Dermis blood vessel endothelial cell (primary cell): ENCODE measurements around the gene KASH5. TPM values are rescaled to one million over a fixed set of nuclear protein-coding genes. Genes with fewer than 3 reads are reported as not detected.
"Not testable (repeated sequence)": the region's sequence is repeated elsewhere in the genome, so short reads cannot be mapped to it uniquely, and the experiment has no call there.

Experiments used
- DNase-seq: peaks from one replicate; pipeline ENCODE4 v3.0.0; 2010
- total RNA-seq: library from RNA; depleted of rRNA; stranded (reverse); fragments of >200 nt; gene quantifications from 2 replicates; pipeline ENCODE4 v1.2.3, GENCODE V29; 2014

Gene KASH5
- total RNA-seq, 1 donor from 2014 or later, result not detected

DNA sequence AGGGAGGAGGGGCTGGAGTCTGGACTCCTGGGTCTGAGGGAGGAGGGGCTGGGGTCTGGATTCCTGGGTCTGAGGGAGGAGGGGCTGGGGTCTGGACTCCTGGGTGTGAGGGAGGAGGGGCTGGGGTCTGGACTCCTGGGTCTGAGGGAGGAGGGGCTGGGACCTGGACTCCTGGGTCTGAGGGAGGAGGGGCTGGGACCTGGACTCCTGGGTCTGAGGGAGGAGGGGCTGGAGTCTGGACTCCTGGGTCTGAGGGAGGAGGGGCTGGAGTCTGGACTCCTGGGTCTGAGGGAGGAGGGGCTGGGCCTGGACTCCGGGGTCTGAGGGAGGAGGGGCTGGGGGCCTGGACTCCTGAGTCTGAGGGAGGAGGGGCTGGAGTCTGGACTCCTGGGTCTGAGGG lies 73.1 kb downstream of the KASH5 start:
- not testable (repeated sequence) for DNase-seq

DNA sequence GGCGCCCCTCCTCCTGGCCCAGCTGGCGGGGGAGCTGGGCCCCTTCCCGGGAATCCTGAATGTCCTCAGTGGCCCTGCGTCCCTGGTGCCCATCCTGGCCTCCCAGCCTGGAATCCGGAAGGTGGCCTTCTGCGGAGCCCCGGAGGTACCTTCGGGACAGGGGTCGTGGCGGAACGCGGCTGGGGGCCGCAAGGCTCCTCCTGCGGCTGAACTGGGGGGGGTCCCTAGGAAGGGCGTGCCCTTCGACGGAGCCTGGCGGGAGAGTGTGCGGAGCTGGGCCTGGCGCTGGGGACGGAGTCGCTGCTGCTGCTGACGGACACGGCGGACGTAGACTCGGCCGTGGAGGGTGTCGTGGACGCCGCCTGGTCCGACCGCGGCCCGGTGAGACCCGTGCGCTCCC lies 73.6 kb downstream of the KASH5 start:
- DNase-seq, result no peak

DNA sequence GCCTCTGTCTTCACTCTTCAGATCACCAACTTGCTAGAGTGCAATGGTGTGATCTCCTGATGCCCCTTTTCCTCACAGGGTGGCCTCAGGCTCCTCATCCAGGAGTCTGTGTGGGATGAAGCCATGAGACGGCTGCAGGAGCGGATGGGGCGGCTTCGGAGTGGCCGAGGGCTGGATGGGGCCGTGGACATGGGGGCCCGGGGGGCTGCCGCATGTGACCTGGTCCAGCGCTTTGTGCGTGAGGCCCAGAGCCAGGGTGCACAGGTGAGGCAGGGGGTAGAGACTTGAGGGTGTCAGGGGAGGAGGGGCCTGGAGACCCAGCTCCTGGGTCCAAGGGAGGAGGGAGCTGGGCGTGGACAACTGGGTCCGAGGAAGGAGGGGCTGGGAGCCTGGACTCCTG lies 74.4 kb downstream of the KASH5 start:
- DNase-seq, result no peak

DNA sequence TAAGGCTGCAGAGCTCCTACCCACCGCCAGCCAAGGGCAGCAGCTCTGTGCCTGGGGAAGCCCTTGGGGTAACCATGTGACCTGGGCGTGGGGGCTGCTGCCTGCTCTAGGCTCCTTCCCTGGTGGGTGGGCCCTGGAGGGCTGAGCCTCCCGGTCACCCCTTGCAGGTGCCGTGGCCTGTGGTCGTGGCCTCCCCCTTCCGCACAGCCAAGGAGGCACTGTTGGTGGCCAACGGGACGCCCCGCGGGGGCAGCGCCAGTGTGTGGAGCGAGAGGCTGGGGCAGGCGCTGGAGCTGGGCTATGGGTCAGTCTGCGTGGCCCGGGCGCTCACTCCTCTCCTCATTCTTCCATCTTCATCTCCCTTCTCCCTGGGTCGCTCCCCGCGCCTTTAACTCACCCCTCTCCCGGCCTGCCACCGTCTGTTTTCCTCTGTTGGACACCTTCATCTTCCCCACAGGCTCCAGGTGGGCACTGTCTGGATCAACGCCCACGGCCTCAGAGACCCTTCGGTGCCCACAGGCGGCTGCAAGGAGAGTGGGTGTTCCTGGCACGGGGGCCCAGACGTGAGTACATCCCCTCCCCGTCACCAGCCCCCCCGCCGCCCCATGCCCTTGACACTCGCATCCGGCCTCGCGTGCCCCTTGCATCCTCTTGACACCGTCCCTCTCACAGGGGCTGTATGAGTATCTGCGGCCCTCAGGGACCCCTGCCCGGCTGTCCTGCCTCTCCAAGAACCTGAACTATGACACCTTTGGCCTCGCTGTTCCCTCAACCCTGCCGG lies 76.1 kb downstream of the KASH5 start:
- no peak for DNase-seq

DNA sequence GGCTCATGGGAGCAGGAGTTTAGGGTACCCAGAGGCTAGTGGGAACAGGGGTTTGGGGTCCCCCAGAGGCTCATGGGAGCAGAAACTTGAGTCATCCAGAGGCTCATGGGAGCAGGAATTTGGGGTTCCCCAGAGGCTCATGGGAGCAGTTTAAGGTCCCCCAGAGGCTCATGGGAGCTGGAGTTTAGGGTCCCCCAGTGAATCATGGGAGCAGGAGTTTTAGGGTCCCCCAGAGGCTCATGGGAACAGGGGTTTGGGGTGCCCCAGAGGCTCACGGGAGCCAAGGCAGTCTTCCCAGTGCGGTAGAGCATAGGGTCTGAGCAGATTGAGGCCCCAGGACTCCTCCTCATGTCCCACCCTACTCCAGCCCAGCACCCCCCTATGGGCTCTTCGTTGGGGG lies 77.3 kb downstream of the KASH5 start:
- no peak for DNase-seq

Other genes starting within 250 kb of the KASH5 start
- not detected in 2 replicates for gene HRC, start 232.9 kb upstream of the KASH5 start, total RNA-seq
- gene TRPM4, start 230.5 kb upstream of the KASH5 start, total RNA-seq, result 20.9 and 25.7 TPM in 2 replicates
- 0.28 and 1.0 TPM in 2 replicates for gene SLC6A16, start 63.1 kb upstream of the KASH5 start, total RNA-seq
- gene CD37, start 52.8 kb upstream of the KASH5 start, total RNA-seq, result not detected in 2 replicates
- 74.7 and 101 TPM in 2 replicates for gene TEAD2, start 25.8 kb upstream of the KASH5 start, total RNA-seq
- gene DKKL1, start 24.4 kb upstream of the KASH5 start, total RNA-seq, result 0.33 TPM in 1 of 2 replicates, not detected in the other
- gene PTH2, start 35.2 kb downstream of the KASH5 start, total RNA-seq, result not detected in 2 replicates
- not detected in 2 replicates for gene GFY, start 37.1 kb downstream of the KASH5 start, total RNA-seq
- 0.17 and 0.42 TPM in 2 replicates for gene SLC17A7, start 53.3 kb downstream of the KASH5 start, total RNA-seq
- 143 and 169 TPM in 2 replicates for gene PIH1D1, start 63.6 kb downstream of the KASH5 start, total RNA-seq
- 55.3 and 82.5 TPM in 2 replicates for gene ALDH16A1, start 65.0 kb downstream of the KASH5 start, total RNA-seq
- gene FLT3LG, start 86.0 kb downstream of the KASH5 start, total RNA-seq, result 1.2 and 1.6 TPM in 2 replicates
- gene RPL13A, start 99.4 kb downstream of the KASH5 start, total RNA-seq, result 2,583 and 3,504 TPM in 2 replicates
- gene RPS11, start 108.2 kb downstream of the KASH5 start, total RNA-seq, result 2,205 and 5,498 TPM in 2 replicates
- 77.9 and 241 TPM in 2 replicates for gene FCGRT, start 124.4 kb downstream of the KASH5 start, total RNA-seq
- 6.7 and 24.8 TPM in 2 replicates for gene RCN3, start 139.8 kb downstream of the KASH5 start, total RNA-seq
- 90.4 and 98.7 TPM in 2 replicates for gene NOSIP, start 192.3 kb downstream of the KASH5 start, total RNA-seq
- gene PRRG2, start 193.1 kb downstream of the KASH5 start, total RNA-seq, result 6.1 and 7.5 TPM in 2 replicates
- 2.4 and 4.8 TPM in 2 replicates for gene PRR12, start 202.9 kb downstream of the KASH5 start, total RNA-seq